Panc1 (cell line): ENCODE data around the gene GRIFIN. TPM values are rescaled to one million over a fixed set of nuclear protein-coding genes. Genes with fewer than 3 reads are reported as not detected.

ENCODE experiments used
- ATAC-seq: fragments of 200-7000 bp; cut with Tn5 transposase; 2 replicates; pipeline ENCODE4 v1.9.1; 2020; ENCODE audit warnings: mild to moderate bottlenecking, moderate library complexity
- BruUV-seq: library from RNA; stranded (reverse); fragments of 400-500 nt; replicated peaks from 2 replicates; lab custom pipeline; 2021; lab: Mats Ljungman, UMichigan
- CTCF ChIA-PET: fragments of 300-600 bp; sonication (Branson Sonifier 250); formaldehyde crosslinking; loops from one replicate; lab custom pipeline; 2022; ENCODE audit warnings: antibody characterized with exemption; lab: Charles Lee
- POLR2A ChIA-PET: fragments of 300-600 bp; sonication (Branson Sonifier 250); formaldehyde crosslinking; loops from one replicate; lab custom pipeline; 2022; ENCODE audit warnings: antibody characterized with exemption; lab: Charles Lee
- DNase-seq: peaks from one replicate; pipeline ENCODE4 v3.0.0-alpha.2; 2010; ENCODE audit warnings: low read depth, low spot score
- H3K27ac ChIP-seq: 2 replicates; pipeline ENCODE4 v1.5.1; 2011; ENCODE audit warnings: mild to moderate bottlenecking, low read length, inconsistent platforms
- H3K27me3 ChIP-seq: fragments of 200-500 bp; sonication (Bioruptor generic); 2 replicates; pipeline ENCODE4 v1.6.0; 2014; ENCODE audit warnings: low read length, inconsistent platforms; ENCODE audit not compliant: control insufficient read depth, insufficient read depth
- H3K36me3 ChIP-seq: fragments of 200-500 bp; sonication (Bioruptor generic); 2 replicates; pipeline ENCODE4 v1.5.1; 2014; ENCODE audit warnings: inconsistent platforms, mild to moderate bottlenecking, low read length, moderate library complexity; ENCODE audit not compliant: control insufficient read depth, insufficient read depth
- H3K4me1 ChIP-seq: 2 replicates; pipeline ENCODE4 v1.5.1; 2011; ENCODE audit warnings: inconsistent platforms, mild to moderate bottlenecking, low read length, moderate library complexity; ENCODE audit not compliant: control insufficient read depth, insufficient read depth
- H3K4me3 ChIP-seq, 2 experiments: 2 replicates each; pipeline ENCODE4 v1.5.1; 2011 to 2012; ENCODE audit warnings: low read depth in 2 of 2, low read length in 2 of 2, mild to moderate bottlenecking in 2 of 2, inconsistent platforms in 1 of 2, moderate library complexity in 1 of 2
- H3K9me3 ChIP-seq: fragments of 200-500 bp; sonication (Bioruptor generic); 2 replicates; pipeline ENCODE4 v1.5.1; 2014; ENCODE audit warnings: low read depth, mild to moderate bottlenecking, inconsistent platforms, low read length, moderate library complexity; ENCODE audit not compliant: control insufficient read depth, insufficient read depth
- CTCF ChIP-seq: fragments of 450-650 bp; IDR thresholded peaks from 2 replicates; pipeline ENCODE4 v1.5.1; 2017; ENCODE audit warnings: mild to moderate bottlenecking
- REST ChIP-seq, 2 experiments: IDR thresholded peaks; 2 replicates each; pipeline ENCODE4 v1.6.1; 2011 to 2012; ENCODE audit warnings: low read depth in 2 of 2, control low read depth in 1 of 2, low read length in 1 of 2, mild to moderate bottlenecking in 1 of 2, moderate library complexity in 1 of 2; ENCODE audit not compliant: insufficient read depth in 1 of 2
- SIN3A ChIP-seq: IDR thresholded peaks from 2 replicates; pipeline ENCODE4 v1.6.1; 2012; ENCODE audit warnings: low read depth, mild to moderate bottlenecking, low read length, moderate library complexity, borderline replicate concordance; ENCODE audit not compliant: insufficient read depth
- TCF7L2 ChIP-seq: IDR thresholded peaks from 2 replicates; pipeline ENCODE4 v1.6.1; 2011; ENCODE audit warnings: mild to moderate bottlenecking, low read depth, low read length, inconsistent platforms
- in situ Hi-C: cut with HindIII; loops from 2 replicates; pipeline ENCODE4 v1.10.0; 2016; ENCODE audit warnings: low sequenced_read_pairs, low pct_unique_long_range_greater_than_20kb
- intact Hi-C: fragments of 100-400 bp; cut with micrococcal nuclease; formaldehyde crosslinking; loops from one replicate; pipeline ENCODE4 v1.10.0; 2022; ENCODE audit not compliant: unreplicated experiment
- total RNA-seq: library from RNA; stranded (reverse); gene quantifications from one replicate; pipeline ENCODE4 v1.2.1, GENCODE V29; 2021; ENCODE audit not compliant: unreplicated experiment

Gene GRIFIN
- total RNA-seq, 1 experiment from 2014 or later = not detected

GRCh38 chr7:2523461-2523936, 47.3 kb upstream of the GRIFIN start:
- Histone ChIP-seq H3K27me3 (no peaks in the 10 kb centered on the region), H3K9me3 (no peaks in the 10 kb centered on the region), H3K27ac (peak overlapping the region; percentile 83), H3K4me3 (peak overlapping the region; percentile 17 to 89), H3K4me1 (peaks cover 74% of the 10 kb centered on the region), H3K36me3 (no peaks in the 10 kb centered on the region)
- TF ChIP-seq REST (IDR thresholded peaks at IDR 0.05; ENCODE audit: insufficient read depth in 1 of 2, low read depth in 2 of 2, low read length in 1 of 2) = no peak
- ATAC-seq = peak; percentile 10
- POLR2A ChIA-PET = interaction anchor here (0.7 kb wide), 1 partner anchor 13 kb away, joined by 3 read pairs; no protein-coding TSS in a partner anchor
- DNase-seq = no peak
- CTCF ChIA-PET = interaction anchor here (0.5 to 0.7 kb wide), 3 partner anchors 48 to 141 kb away, joined by 3 to 11 read pairs (median 5); no protein-coding TSS in a partner anchor
- in situ Hi-C loops = no loop called here
- no TSS peak for BruUV-seq
- intact Hi-C loops = loop anchor here (5.0 kb wide), 1 partner anchor 46 kb away; the partner anchor contains the start of gene GRIFIN

GRCh38 chr7:2522780-2523433, 46.7 kb upstream of the GRIFIN start:
- H3K4me3 ChIP-seq = peak overlapping the region; percentile 64 to 89
- no peaks in the 10 kb centered on the region for H3K27me3 ChIP-seq
- CTCF ChIA-PET = interaction anchor here (0.5 to 1.2 kb wide), 3 partner anchors 53 to 142 kb away, joined by 3 to 11 read pairs (median 5); no protein-coding TSS in a partner anchor
- H3K36me3 ChIP-seq = no peaks in the 10 kb centered on the region
- POLR2A ChIA-PET = interaction anchor here (0.7 kb wide), 1 partner anchor 12 kb away, joined by 3 read pairs; no protein-coding TSS in a partner anchor
- intact Hi-C loops (loop anchor here (5.0 kb wide), 1 partner anchor 46 kb away; the partner anchor contains the start of gene GRIFIN), in situ Hi-C loops (no loop called here)
- DNase-seq = no peak
- no peaks in the 10 kb centered on the region for H3K9me3 ChIP-seq
- no TSS peak for BruUV-seq
- peaks cover 74% of the 10 kb centered on the region for H3K4me1 ChIP-seq
- peak overlapping the region; percentile 83 for H3K27ac ChIP-seq
- TF ChIP-seq CTCF (no peak), TCF7L2 (0 out of 2 replicates have a peak, but pooled peaks have one; percentile 35), SIN3A (no peak)
- ATAC-seq = peak; percentile 2; the same call in 1 of the 2 replicates
